ENCODE measurements around the gene GPR39. TPM values are rescaled to one million over a fixed set of nuclear protein-coding genes. Genes with fewer than 3 reads are reported as not detected.

The GPR39 gene
- total RNA-seq, 1 experiment from 2014 or later: 0.50 TPM

- H3K4ac ChIP-seq (ENCODE audit: low read depth, low read length): no peak overlapping the region
- no peaks in the 10 kb centered on the region for H3K79me1 ChIP-seq (ENCODE audit: insufficient read depth, low read depth, low read length, poor library complexity, severe bottlenecking)
- H2BK12ac ChIP-seq (ENCODE audit: insufficient read length, low read depth, low read length): no peak overlapping the region
- H3K23ac ChIP-seq (ENCODE audit: insufficient read length, low read depth, low read length): no peak overlapping the region
- no peak overlapping the region for H3T11ph ChIP-seq (ENCODE audit: low read length)
- H2BK120ac ChIP-seq (ENCODE audit: low read depth, low read length, poor library complexity, severe bottlenecking): no peak overlapping the region
- no peak overlapping the region for H4K8ac ChIP-seq (replicated peaks; ENCODE audit: insufficient read length, low read depth, low read length)
- no peaks in the 10 kb centered on the region for H3K9me3 ChIP-seq (ENCODE audit: control insufficient read depth, low read depth, low read length)
- no peak overlapping the region for H2AFZ ChIP-seq (ENCODE audit: low read length)
- H3K27ac Mint-ChIP-seq: no peak overlapping the region
- no peaks in the 10 kb centered on the region for H3K27me3 ChIP-seq (ENCODE audit: insufficient read depth, low read length)
- H3K79me2 ChIP-seq (ENCODE audit: insufficient read depth, low read length): no peaks in the 10 kb centered on the region
- H3K36me3 Mint-ChIP-seq (ENCODE audit: insufficient read depth in 1 of 3, low read depth in 3 of 3): no peaks in the 10 kb centered on the region; a peak in 1 of 7 replicates
- no peak overlapping the region for H3K9ac ChIP-seq (ENCODE audit: extremely low read depth, insufficient read length, low read length)
- no peak for TF ChIP-seq CTCF (conservative IDR thresholded peaks at IDR 0.05)
- no peaks in the 10 kb centered on the region for H3K23me2 ChIP-seq (ENCODE audit: insufficient read length, low read depth, low read length, poor library complexity, severe bottlenecking)
- no peak overlapping the region for H2BK20ac ChIP-seq (ENCODE audit: low read depth, low read length, poor library complexity, severe bottlenecking)
- H3K4me2 ChIP-seq (ENCODE audit: insufficient read depth, insufficient read length, low read length): no peak overlapping the region
- H4K20me1 ChIP-seq (ENCODE audit: control insufficient read depth, insufficient read depth, insufficient read length): no peaks in the 10 kb centered on the region
- no peak overlapping the region for H3K14ac ChIP-seq (ENCODE audit: insufficient read depth, low read length)
- no peak overlapping the region for H4K5ac ChIP-seq (ENCODE audit: insufficient read length, low read depth, low read length)
- H3K18ac ChIP-seq (ENCODE audit: insufficient read length, low read depth, low read length): no peak overlapping the region
- no peak overlapping the region for H3K56ac ChIP-seq (ENCODE audit: insufficient read length, low read depth, low read length)
- H2AK5ac ChIP-seq (ENCODE audit: insufficient read length, low read length): no peak overlapping the region
- H3K27ac ChIP-seq (ENCODE audit: insufficient read length, low read depth, low read length): no peak overlapping the region
- H2BK15ac ChIP-seq (ENCODE audit: low read depth, low read length): no peak overlapping the region
- no peak overlapping the region for H3K4me3 Mint-ChIP-seq
- no peaks in the 10 kb centered on the region for H3K27me3 Mint-ChIP-seq (ENCODE audit: low read depth)
- H2BK5ac ChIP-seq (ENCODE audit: insufficient read length, low read length): no peak overlapping the region
- no peak overlapping the region for H4K91ac ChIP-seq (ENCODE audit: insufficient read length, low read depth, low read length)
- no peaks in the 10 kb centered on the region for H3K9me3 Mint-ChIP-seq
- peaks cover 0 to 3% of the 10 kb centered on the region in 2 experiments; a peak in 2 of 4 replicates for H3K4me1 Mint-ChIP-seq
- no peak for DNase-seq
- WGBS (ENCODE audit: extremely low coverage, insufficient read length, low lambda C conversion rate): no CpG with 5 or more reads among the region's 1 CpG
- H3K4me1 ChIP-seq (ENCODE audit: insufficient read depth, low read length): no peaks in the 10 kb centered on the region
Measured at GRCh38 chr2:132484144-132484543, 67.5 kb downstream of the GPR39 start.

Data from H9 (cell line).